Gastroesophageal sphincter (tissue), 3 donors: ENCODE data around the gene RAP1A.

Source experiments
- EP300 ChIP-seq: sonication (generic); formaldehyde crosslinking; IDR thresholded peaks from one replicate; pipeline ENCODE4 v1.6.1; 2017; ENCODE audit warnings: antibody characterized with exemption, mild to moderate bottlenecking
- POLR2A ChIP-seq, 2 donors: fragments of 450-650 bp; IDR thresholded peaks; one replicate each; pipeline ENCODE4 v1.6.1; 2017; ENCODE audit warnings: antibody characterized with exemption in 2 of 2, mild to moderate bottlenecking in 2 of 2, moderate library complexity in 1 of 2
- TF ChIP-seq, protein P1 (sequence below), 4 experiments: fragments of 200-600 bp in 2 of 4; fragments of 450-650 bp in 2 of 4; sonication (generic) in 1 of 4; IDR thresholded peaks; one replicate each; pipeline ENCODE4 v1.5.1; 2017 to 2019; ENCODE audit warnings: antibody characterized with exemption in 4 of 4, mild to moderate bottlenecking in 2 of 4, moderate library complexity in 2 of 4

DNA sequence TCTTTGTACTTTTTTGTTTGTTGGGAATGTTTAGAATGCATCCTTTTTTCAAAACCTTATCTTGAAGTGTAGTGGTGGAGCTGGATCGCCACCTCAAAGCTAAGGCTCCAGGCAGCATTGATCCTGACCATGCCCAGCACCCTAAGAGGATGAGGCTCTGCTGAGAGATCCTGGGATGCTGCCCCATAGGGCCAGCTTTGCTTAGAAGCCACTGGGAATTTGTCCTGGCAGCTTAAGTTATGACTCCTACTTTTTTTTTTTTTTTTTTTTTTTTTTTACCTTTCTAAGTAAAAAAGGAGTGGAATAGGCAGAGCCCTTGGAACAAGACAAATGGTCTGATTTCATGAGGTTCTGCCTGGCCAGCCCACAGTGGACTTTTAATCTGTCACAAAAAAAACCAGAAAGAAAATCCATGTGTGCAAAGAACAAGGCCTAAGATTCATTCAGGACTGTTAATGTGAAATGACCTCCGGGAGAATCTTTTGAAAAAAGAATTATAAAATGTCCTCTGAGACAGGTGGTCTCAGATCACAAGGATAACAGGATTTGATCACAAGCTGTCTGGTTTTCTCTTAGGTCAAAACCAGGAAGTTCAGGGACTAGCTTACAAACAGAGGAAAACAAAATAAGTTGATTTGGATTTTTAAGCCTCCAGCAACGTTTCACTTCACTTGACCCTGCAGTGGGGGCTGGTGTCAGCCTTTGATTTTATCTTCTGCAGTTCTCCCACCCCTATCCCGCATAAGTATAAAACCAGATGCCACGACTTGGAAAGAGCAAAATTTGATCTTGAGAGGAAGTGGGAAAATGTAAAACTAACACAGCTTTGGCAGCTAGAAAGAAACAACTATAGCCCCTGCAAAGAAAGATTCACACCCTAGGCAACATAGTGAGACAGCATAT is 25.9 kb upstream of the RAP1A start:
- TF ChIP-seq POLR2A (IDR thresholded peaks at IDR 0.05), result no peak
- TF ChIP-seq, protein P1, sequence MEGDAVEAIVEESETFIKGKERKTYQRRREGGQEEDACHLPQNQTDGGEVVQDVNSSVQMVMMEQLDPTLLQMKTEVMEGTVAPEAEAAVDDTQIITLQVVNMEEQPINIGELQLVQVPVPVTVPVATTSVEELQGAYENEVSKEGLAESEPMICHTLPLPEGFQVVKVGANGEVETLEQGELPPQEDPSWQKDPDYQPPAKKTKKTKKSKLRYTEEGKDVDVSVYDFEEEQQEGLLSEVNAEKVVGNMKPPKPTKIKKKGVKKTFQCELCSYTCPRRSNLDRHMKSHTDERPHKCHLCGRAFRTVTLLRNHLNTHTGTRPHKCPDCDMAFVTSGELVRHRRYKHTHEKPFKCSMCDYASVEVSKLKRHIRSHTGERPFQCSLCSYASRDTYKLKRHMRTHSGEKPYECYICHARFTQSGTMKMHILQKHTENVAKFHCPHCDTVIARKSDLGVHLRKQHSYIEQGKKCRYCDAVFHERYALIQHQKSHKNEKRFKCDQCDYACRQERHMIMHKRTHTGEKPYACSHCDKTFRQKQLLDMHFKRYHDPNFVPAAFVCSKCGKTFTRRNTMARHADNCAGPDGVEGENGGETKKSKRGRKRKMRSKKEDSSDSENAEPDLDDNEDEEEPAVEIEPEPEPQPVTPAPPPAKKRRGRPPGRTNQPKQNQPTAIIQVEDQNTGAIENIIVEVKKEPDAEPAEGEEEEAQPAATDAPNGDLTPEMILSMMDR (IDR thresholded peaks at IDR 0.05), result no peak
- no peak for TF ChIP-seq EP300
